DMS53 (cell line): Measurements from ENCODE around the gene DDIT4.

Experiments used
- DNase-seq: peaks from one replicate; lab custom pipeline; 2025; lab: John Stamatoyannopoulos, UW

Gene DDIT4

GRCh38 chr10:72316748-72317435 lies 43.2 kb downstream of the DDIT4 start:
- DNase-seq: peak; percentile 80

GRCh38 chr10:72318418-72319262 lies 44.9 kb downstream of the DDIT4 start:
- DNase-seq: peak; percentile 51

- DNase-seq: peak; percentile 94
Observed at GRCh38 chr10:72319416-72320254, 45.9 kb downstream of the DDIT4 start.

- peak; percentile 99 for DNase-seq
Observed at GRCh38 chr10:72320676-72321247, 47.0 kb downstream of the DDIT4 start.

- peak; percentile 53 for DNase-seq
Observed at GRCh38 chr10:72321248-72322029, 47.7 kb downstream of the DDIT4 start.

GRCh38 chr10:72322030-72322279 lies 48.2 kb downstream of the DDIT4 start:
- no peak for DNase-seq

- DNase-seq: peak; percentile 56
Observed at GRCh38 chr10:72322280-72323058, 48.7 kb downstream of the DDIT4 start.

- no peak for DNase-seq
Observed at GRCh38 chr10:72323108-72323749, 49.5 kb downstream of the DDIT4 start.

GRCh38 chr10:72323771-72324191 lies 50.1 kb downstream of the DDIT4 start:
- no peak for DNase-seq
